ENCODE data around the gene REN. TPM values are rescaled to one million over a fixed set of nuclear protein-coding genes. Genes with fewer than 3 reads are reported as not detected.

The REN gene
- total and polyA plus RNA-seq, 8 donors: 0.10 to 2.4 (median 0.20) TPM; not detected in 1

DNA sequence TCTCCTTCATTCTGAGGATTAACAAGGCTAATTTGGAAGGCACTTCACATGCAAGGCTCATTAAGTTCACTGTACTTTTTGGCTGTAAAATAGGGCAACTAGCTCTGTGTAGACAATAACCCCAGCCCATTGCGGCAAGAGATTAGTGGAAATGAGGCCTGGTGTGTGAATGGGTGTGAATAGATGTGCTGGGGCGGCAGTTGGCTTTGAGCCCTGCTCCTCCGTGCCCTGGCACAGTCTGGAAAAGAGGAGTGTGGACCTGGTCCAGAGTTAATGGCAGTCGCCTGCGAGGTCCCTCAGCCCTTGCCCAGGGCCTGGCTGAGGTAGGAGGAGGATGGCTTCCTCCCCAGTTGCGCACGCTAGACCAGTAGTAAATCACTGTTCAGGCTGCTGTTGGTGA, 25.3 kb upstream of the REN start:
- no peak overlapping the region for H3K4me3 ChIP-seq
- intact Hi-C loops (cut with DNase I): no loop called here
- H3K36me3 ChIP-seq: no peaks in the 10 kb centered on the region
- DNase-seq (no peak), ATAC-seq (no peak)
- H3K27me3 ChIP-seq: peaks cover 0 to 78% of the 10 kb centered on the region in 2 donors
- peaks cover 0 to 8% of the 10 kb centered on the region in 2 donors for H3K4me1 ChIP-seq
- no peaks in the 10 kb centered on the region for H3K9me3 ChIP-seq
- no peak overlapping the region for H3K27ac ChIP-seq
- TF ChIP-seq, protein P1, sequence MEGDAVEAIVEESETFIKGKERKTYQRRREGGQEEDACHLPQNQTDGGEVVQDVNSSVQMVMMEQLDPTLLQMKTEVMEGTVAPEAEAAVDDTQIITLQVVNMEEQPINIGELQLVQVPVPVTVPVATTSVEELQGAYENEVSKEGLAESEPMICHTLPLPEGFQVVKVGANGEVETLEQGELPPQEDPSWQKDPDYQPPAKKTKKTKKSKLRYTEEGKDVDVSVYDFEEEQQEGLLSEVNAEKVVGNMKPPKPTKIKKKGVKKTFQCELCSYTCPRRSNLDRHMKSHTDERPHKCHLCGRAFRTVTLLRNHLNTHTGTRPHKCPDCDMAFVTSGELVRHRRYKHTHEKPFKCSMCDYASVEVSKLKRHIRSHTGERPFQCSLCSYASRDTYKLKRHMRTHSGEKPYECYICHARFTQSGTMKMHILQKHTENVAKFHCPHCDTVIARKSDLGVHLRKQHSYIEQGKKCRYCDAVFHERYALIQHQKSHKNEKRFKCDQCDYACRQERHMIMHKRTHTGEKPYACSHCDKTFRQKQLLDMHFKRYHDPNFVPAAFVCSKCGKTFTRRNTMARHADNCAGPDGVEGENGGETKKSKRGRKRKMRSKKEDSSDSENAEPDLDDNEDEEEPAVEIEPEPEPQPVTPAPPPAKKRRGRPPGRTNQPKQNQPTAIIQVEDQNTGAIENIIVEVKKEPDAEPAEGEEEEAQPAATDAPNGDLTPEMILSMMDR (IDR thresholded peaks at IDR 0.05): no peak

DNA sequence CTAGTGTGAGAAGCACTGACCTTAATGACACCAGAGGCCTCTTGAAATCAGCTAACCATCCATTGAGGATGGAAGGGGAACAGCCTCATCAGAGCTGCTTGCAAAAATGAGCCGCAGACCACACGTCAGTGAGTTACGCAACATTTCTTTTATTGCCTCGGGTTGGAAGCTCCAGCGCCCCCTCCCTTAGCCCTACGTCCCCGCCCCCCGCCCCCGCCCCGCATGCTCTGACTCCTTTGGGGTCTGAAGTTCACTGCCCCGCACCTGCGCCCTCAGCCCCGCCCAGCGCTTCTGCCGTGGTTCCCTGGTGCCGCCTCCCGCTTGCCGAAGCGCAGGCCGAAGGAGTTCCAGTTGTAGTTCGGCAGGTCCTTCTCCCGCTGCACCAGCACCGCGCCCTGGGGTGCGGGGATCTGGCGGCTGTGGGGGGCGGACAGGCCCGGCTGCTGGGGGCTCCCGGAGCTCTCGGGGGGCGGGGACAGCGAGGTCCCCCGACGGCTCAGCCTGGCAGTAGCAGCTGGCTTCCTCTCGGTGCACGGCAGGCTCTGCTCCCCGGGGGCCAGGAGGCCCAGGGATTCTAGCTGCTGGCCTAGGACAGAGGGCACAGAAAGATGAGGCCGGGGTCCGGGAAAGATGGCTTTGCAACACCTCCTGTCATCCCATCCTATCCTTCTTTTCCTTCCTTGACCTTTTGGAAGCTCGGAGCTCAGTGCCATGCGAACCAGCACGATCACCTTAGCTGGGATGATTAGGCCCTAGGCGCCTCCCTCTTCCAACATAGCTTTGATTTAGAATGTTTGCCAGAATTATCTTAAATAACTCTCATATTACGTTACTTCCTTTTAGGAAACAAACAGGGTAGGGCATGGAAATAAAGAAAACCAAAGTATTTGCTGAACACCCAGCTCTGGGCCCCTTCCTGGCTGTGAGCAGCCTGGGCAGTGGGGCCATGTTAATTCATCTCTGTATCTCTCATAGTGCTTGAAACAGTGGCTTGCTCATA, 24.4 kb upstream of the REN start:
- intact Hi-C loops (cut with DNase I): no loop called here
- Histone ChIP-seq H3K27ac (no peak overlapping the region), H3K4me3 (peak overlapping the region in 1 of 2 donors; percentile 1), H3K4me1 (peaks cover 0 to 8% of the 10 kb centered on the region in 2 donors), H3K9me3 (no peaks in the 10 kb centered on the region), H3K27me3 (peaks cover 0 to 75% of the 10 kb centered on the region in 2 donors), H3K36me3 (no peaks in the 10 kb centered on the region)
- peak in 3 of 4 donors; percentile 44 to 83 (median 60) for DNase-seq
- ATAC-seq: peak; percentile 69
- TF ChIP-seq, protein P1 (IDR thresholded peaks at IDR 0.05): no peak

DNA sequence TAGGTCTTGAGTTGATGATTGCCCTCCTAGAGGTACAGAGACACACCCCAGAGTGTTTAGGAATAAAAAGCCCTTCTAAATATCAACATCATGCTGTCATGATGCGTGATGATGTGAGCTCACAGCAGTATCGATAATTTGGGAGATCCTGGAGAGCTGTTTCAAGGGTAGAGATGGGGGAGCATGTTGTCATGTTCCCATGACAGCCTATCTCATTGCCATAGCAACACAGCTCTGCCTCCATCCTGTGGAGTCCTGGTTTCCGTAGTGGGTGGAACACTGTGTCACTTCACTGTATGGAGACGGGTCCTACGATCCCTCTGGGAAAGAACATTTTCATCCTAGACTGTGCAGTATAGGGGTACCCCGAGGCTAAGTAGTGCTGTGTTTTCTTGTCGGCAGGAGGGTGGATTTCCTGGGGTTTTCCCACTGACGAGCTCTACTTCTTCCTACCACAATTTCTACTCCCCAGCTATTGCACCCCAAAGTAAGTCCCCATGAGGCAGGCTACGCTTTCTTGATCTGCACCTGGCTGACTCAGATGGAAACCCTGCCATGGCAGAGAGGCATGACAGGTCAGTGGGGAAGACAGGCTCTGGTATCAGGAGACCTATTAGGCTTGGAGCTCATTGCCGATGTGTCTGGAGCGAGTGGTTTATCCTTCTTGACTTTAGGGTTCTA, 23.0 kb upstream of the REN start:
- Histone ChIP-seq H3K4me1 (peaks cover 0 to 8% of the 10 kb centered on the region in 2 donors), H3K4me3 (no peak overlapping the region), H3K27ac (no peak overlapping the region), H3K27me3 (peaks cover 0 to 79% of the 10 kb centered on the region in 2 donors), H3K9me3 (no peaks in the 10 kb centered on the region), H3K36me3 (no peaks in the 10 kb centered on the region)
- no peak for DNase-seq
- TF ChIP-seq, protein P1 (IDR thresholded peaks at IDR 0.05): no peak
- ATAC-seq: no peak
- intact Hi-C loops (cut with DNase I): no loop called here

DNA sequence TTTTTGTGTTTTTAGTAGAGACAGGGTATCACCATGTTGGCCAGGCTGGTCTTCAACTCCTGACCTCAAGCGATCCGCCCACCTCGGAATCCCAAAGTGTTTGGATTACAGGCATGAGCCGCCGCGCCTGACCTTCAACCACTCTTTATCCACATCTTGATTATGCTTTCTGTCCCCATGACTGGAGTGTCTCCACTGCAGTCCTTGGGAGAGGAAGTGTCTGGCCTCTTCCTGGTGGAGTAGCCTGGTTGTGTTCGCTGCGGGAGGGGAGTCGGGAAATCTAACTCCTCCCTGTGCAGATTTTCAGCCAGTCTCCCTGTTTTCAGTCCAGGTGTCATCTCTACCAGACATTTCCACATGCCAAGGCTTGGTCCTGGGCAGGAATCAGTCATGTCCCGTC, 20.5 kb upstream of the REN start:
- ATAC-seq (no peak), DNase-seq (no peak)
- Histone ChIP-seq H3K27ac (no peak overlapping the region), H3K9me3 (no peaks in the 10 kb centered on the region), H3K4me1 (peaks cover 0 to 8% of the 10 kb centered on the region in 2 donors), H3K4me3 (no peak overlapping the region), H3K27me3 (peaks cover 0 to 59% of the 10 kb centered on the region in 2 donors), H3K36me3 (no peaks in the 10 kb centered on the region)
- TF ChIP-seq, protein P1 (IDR thresholded peaks at IDR 0.05): no peak
- intact Hi-C loops (cut with DNase I): no loop called here

DNA sequence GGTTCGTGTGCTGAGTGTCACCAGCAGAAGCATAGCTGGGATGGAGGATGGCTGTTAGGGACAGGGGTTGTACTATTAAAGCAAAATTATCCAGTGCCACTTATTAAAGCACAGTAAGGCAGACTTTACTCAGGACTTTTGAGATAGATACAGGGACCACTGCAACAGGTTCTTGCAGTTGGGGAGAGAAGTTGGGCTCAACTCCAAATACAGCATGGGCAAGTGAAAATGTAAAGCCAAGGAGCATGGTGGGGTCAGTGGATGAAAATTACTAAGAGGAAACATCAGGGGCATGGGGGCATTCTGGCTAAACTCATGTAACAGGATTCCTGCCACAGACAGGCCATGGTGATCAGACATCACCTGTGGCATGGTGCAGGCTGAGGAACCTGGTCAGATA, 15.0 kb upstream of the REN start:
- DNase-seq (no peak), ATAC-seq (no peak)
- Histone ChIP-seq H3K27me3 (peaks cover 0 to 12% of the 10 kb centered on the region in 2 donors), H3K27ac (no peak overlapping the region), H3K4me1 (no peaks in the 10 kb centered on the region), H3K4me3 (no peak overlapping the region), H3K36me3 (no peaks in the 10 kb centered on the region), H3K9me3 (no peaks in the 10 kb centered on the region)
- TF ChIP-seq, protein P1 (IDR thresholded peaks at IDR 0.05): no peak
- intact Hi-C loops (cut with DNase I): no loop called here
